IMR-90 (cell line): ENCODE measurements around the gene TNFRSF21. TPM values are rescaled to one million over a fixed set of nuclear protein-coding genes. Genes with fewer than 3 reads are reported as not detected.

ENCODE experiments used
- ATAC-seq: fragments of 200-7000 bp; cut with Tn5 transposase; 2 replicates; pipeline ENCODE4 v1.9.1; 2020; ENCODE audit warnings: low read depth, mild to moderate bottlenecking, moderate library complexity
- BruUV-seq: library from RNA; stranded (reverse); fragments of 400-500 nt; replicated peaks from 2 replicates; lab custom pipeline; 2021; lab: Mats Ljungman, UMichigan
- CTCF ChIA-PET: fragments of 300-600 bp; formaldehyde crosslinking; extraction: SDS; loops from one replicate; lab custom pipeline; 2021; ENCODE audit warnings: antibody characterized with exemption; lab: Yijun Ruan, JAX
- POLR2A ChIA-PET: fragments of 300-600 bp; sonication (Branson Sonifier 250); formaldehyde crosslinking; loops from one replicate; lab custom pipeline; 2022; ENCODE audit warnings: antibody characterized with exemption; ENCODE audit not compliant: unreplicated experiment; lab: Charles Lee
- DNase-seq: peaks from one replicate; pipeline ENCODE4 v3.0.0; 2013
- H2AFZ ChIP-seq: replicated peaks from 2 replicates; pipeline ENCODE3; 2013; ENCODE audit warnings: low read length, mild to moderate bottlenecking; ENCODE audit not compliant: poor library complexity
- H2AK5ac ChIP-seq: 2 replicates; pipeline ENCODE4 v1.6.1; 2013; ENCODE audit warnings: low read depth, low read length, inconsistent platforms
- H2AK9ac ChIP-seq: replicated peaks from 2 replicates; pipeline ENCODE3; 2013; ENCODE audit warnings: mild to moderate bottlenecking, low read depth, low read length, moderate library complexity; ENCODE audit not compliant: poor library complexity
- H2BK120ac ChIP-seq: 2 replicates; pipeline ENCODE4 v1.6.1; 2013; ENCODE audit warnings: low read depth, low read length, inconsistent platforms
- H2BK15ac ChIP-seq: 3 replicates; pipeline ENCODE4 v1.6.1; 2013; ENCODE audit warnings: low read depth, low read length, inconsistent platforms
- H2BK20ac ChIP-seq: 2 replicates; pipeline ENCODE4 v1.6.1; 2013; ENCODE audit warnings: low read depth, mild to moderate bottlenecking, inconsistent platforms, low read length, moderate library complexity
- H2BK5ac ChIP-seq: 2 replicates; pipeline ENCODE4 v1.6.1; 2013; ENCODE audit warnings: mild to moderate bottlenecking, low read depth, low read length, inconsistent platforms; ENCODE audit not compliant: poor library complexity, severe bottlenecking
- H3K14ac ChIP-seq: replicated peaks from 2 replicates; pipeline ENCODE4 v1.6.1; 2013; ENCODE audit warnings: low read depth, low read length, inconsistent platforms
- H3K18ac ChIP-seq: 2 replicates; pipeline ENCODE4 v1.6.1; 2013; ENCODE audit warnings: low read depth, low read length, control low read depth
- H3K23ac ChIP-seq: 2 replicates; pipeline ENCODE4 v1.6.1; 2013; ENCODE audit warnings: low read depth, low read length, inconsistent platforms
- H3K27ac ChIP-seq: 2 replicates; pipeline ENCODE4 v1.5.1; 2013; ENCODE audit warnings: mild to moderate bottlenecking, control low read depth, low read length; ENCODE audit not compliant: insufficient read depth
- H3K27me3 ChIP-seq: 2 replicates; pipeline ENCODE4 v1.6.1; 2013; ENCODE audit warnings: low read length; ENCODE audit not compliant: control insufficient read depth, insufficient read depth
- H3K36me3 ChIP-seq: 2 replicates; pipeline ENCODE4 v1.6.1; 2013; ENCODE audit warnings: low read length, mixed read lengths; ENCODE audit not compliant: control insufficient read depth, insufficient read depth
- H3K4ac ChIP-seq: 2 replicates; pipeline ENCODE4 v1.6.1; 2013; ENCODE audit warnings: low read depth, low read length, inconsistent platforms
- H3K4me1 ChIP-seq: 2 replicates; pipeline ENCODE4 v1.6.1; 2013; ENCODE audit warnings: low read length, mixed read lengths; ENCODE audit not compliant: control insufficient read depth, insufficient read depth
- H3K4me2 ChIP-seq: 2 replicates; pipeline ENCODE4 v1.6.1; 2013; ENCODE audit warnings: low read depth, mild to moderate bottlenecking, control low read depth, low read length, moderate library complexity
- H3K4me3 ChIP-seq: 2 replicates; pipeline ENCODE4 v1.5.1; 2013; ENCODE audit warnings: low read depth, mild to moderate bottlenecking, control low read depth, low read length, moderate library complexity; ENCODE audit not compliant: insufficient read depth
- H3K56ac ChIP-seq: 2 replicates; pipeline ENCODE4 v1.6.1; 2013; ENCODE audit warnings: low read length, inconsistent platforms; ENCODE audit not compliant: insufficient read depth; ENCODE audit errors: extremely low read depth
- H3K79me1 ChIP-seq, 2 experiments: 2 replicates each; pipeline ENCODE4 v1.6.1; 2013; ENCODE audit warnings: low read length in 2 of 2, inconsistent platforms in 1 of 2, low read depth in 1 of 2
- H3K9ac ChIP-seq: 2 replicates; pipeline ENCODE4 v1.6.1; 2013; ENCODE audit warnings: low read depth, low read length, control low read depth
- H3K9me1 ChIP-seq: 2 replicates; pipeline ENCODE4 v1.6.1; 2013; ENCODE audit warnings: low read length, inconsistent platforms; ENCODE audit not compliant: insufficient read depth
- H3K9me3 ChIP-seq: 2 replicates; pipeline ENCODE4 v1.6.1; 2013; ENCODE audit warnings: low read length; ENCODE audit not compliant: control insufficient read depth, insufficient read depth
- H4K20me1 ChIP-seq: 2 replicates; pipeline ENCODE4 v1.6.1; 2013; ENCODE audit warnings: low read length, inconsistent platforms; ENCODE audit not compliant: insufficient read depth
- H4K5ac ChIP-seq: 2 replicates; pipeline ENCODE4 v1.6.1; 2013; ENCODE audit warnings: mild to moderate bottlenecking, low read depth, low read length, control low read depth
- H4K8ac ChIP-seq, 2 experiments: 2 replicates each; pipeline ENCODE4 v1.6.1; 2013; ENCODE audit warnings: low read depth in 2 of 2, low read length in 2 of 2, control low read depth in 1 of 2, inconsistent platforms in 1 of 2
- H4K91ac ChIP-seq: 2 replicates; pipeline ENCODE4 v1.6.1; 2013; ENCODE audit warnings: low read depth, low read length, inconsistent platforms; ENCODE audit not compliant: insufficient read depth
- BHLHE40 ChIP-seq: fragments of 150-350 bp; IDR thresholded peaks from 2 replicates; pipeline ENCODE4 v1.6.1; 2016; ENCODE audit warnings: mild to moderate bottlenecking, low read depth, low read length
- CHD1 ChIP-seq: IDR thresholded peaks from 2 replicates; pipeline ENCODE4 v1.6.1; 2012; ENCODE audit warnings: low read depth, low read length, improper control_type of control experiment
- FOS ChIP-seq: fragments of 150-350 bp; IDR thresholded peaks from 2 replicates; pipeline ENCODE4 v1.6.1; 2016; ENCODE audit warnings: low read depth, low read length
- MAFK ChIP-seq: IDR thresholded peaks from 2 replicates; pipeline ENCODE4 v1.6.1; 2012; ENCODE audit warnings: low read depth, low read length, improper control_type of control experiment
- MAZ ChIP-seq: IDR thresholded peaks from 2 replicates; pipeline ENCODE4 v1.6.1; 2012; ENCODE audit warnings: low read depth, mild to moderate bottlenecking, low read length, improper control_type of control experiment, moderate library complexity, borderline replicate concordance
- NFE2L2 ChIP-seq: fragments of 150-350 bp; IDR thresholded peaks from 2 replicates; pipeline ENCODE4 v1.6.1; 2016; ENCODE audit warnings: low read depth, mild to moderate bottlenecking, low read length
- RAD21 ChIP-seq: IDR thresholded peaks from 2 replicates; pipeline ENCODE4 v1.6.1; 2012; ENCODE audit warnings: low read length, improper control_type of control experiment
- RFX5 ChIP-seq: IDR thresholded peaks from 2 replicates; pipeline ENCODE4 v1.8.0; 2012; ENCODE audit warnings: low read depth, mild to moderate bottlenecking, low read length, moderate library complexity
- SMC3 ChIP-seq: fragments of 150-350 bp; IDR thresholded peaks from 2 replicates; pipeline ENCODE4 v1.6.1; 2016; ENCODE audit warnings: low read depth, mild to moderate bottlenecking, antibody characterized with exemption, low read length, moderate library complexity
- USF2 ChIP-seq: fragments of 150-350 bp; IDR thresholded peaks from 2 replicates; pipeline ENCODE4 v1.6.1; 2017; ENCODE audit warnings: mild to moderate bottlenecking, antibody characterized with exemption, low read length, low read depth
- WGBS, 2 experiments: methylation state at CpG; one replicate each; pipeline versions ENCODE4 v1.1.5 to v1.1.7; 2013; ENCODE audit warnings: missing lambda C conversion rate in 2 of 2; ENCODE audit not compliant: insufficient read length in 1 of 2; ENCODE audit errors: extremely low coverage in 2 of 2; 5-methylcytosine and 5-hydroxymethylcytosine counted together
- dilution Hi-C: fragments of 300-500 bp; cut with HindIII; formaldehyde crosslinking; loops from one replicate; pipeline ENCODE4 v1.14.3; 2018; ENCODE audit warnings: low sequenced_read_pairs; ENCODE audit not compliant: unreplicated experiment
- in situ Hi-C: fragments of 300-500 bp; cut with MboI; formaldehyde crosslinking; loops from 3 replicates; pipeline ENCODE4 v1.14.3; 2019; ENCODE audit warnings: low sequenced_read_pairs, inconsistent platforms, mixed read lengths
- intact Hi-C: fragments of 100-400 bp; cut with micrococcal nuclease; formaldehyde crosslinking; loops from 2 replicates; pipeline ENCODE4 v1.10.0; 2022
- polyA plus RNA-seq, 3 experiments: library from polyadenylated mRNA; depleted of rRNA; stranded (reverse); fragments of >200 nt; gene quantifications; 2 replicates each; pipeline ENCODE4 v1.2.3, GENCODE V29; 2012; ENCODE audit warnings: low replicate concordance in 1 of 3
- total RNA-seq: library from RNA; depleted of rRNA; stranded (reverse); fragments of >200 nt; gene quantifications from 2 replicates; pipeline ENCODE4 v1.2.3, GENCODE V29; 2012

TNFRSF21 gene
- total and polyA plus RNA-seq, 2 of the 4 experiments (the other 2 are of a cell fraction): 2.9 to 6.9 TPM

GRCh38 chr6:47245745-47246371 is 63.8 kb downstream of the TNFRSF21 start:
- Histone ChIP-seq H3K9me3 (no peaks in the 10 kb centered on the region), H2AK5ac (no peak overlapping the region), H2BK20ac (no peak overlapping the region), H3K4ac (no peak overlapping the region), H3K4me2 (no peak overlapping the region), H3K14ac (no peak overlapping the region), H2AK9ac (no peak overlapping the region), H3K9me1 (0 out of 2 replicates have a peak, but pooled peaks cover 3% of the 10 kb centered on the region), H3K18ac (no peak overlapping the region), H3K79me1 (peaks cover 0 to 4% of the 10 kb centered on the region in 2 experiments; a peak in 1 of 4 replicates), H3K27ac (no peak overlapping the region), H3K23ac (no peak overlapping the region), H3K4me1 (peaks cover 3% of the 10 kb centered on the region; the same call in 1 of the 2 replicates), H2BK120ac (no peak overlapping the region), H4K5ac (no peak overlapping the region), H2AFZ (no peak overlapping the region), H2BK5ac (no peak overlapping the region), H4K20me1 (no peaks in the 10 kb centered on the region), H3K4me3 (no peak overlapping the region), H4K8ac (no peak overlapping the region), H4K91ac (no peak overlapping the region), H3K56ac (no peak overlapping the region), H2BK15ac (no peak overlapping the region), H3K9ac (no peak overlapping the region), H3K27me3 (no peaks in the 10 kb centered on the region), H3K36me3 (no peaks in the 10 kb centered on the region)
- intact Hi-C loops (loop anchor here (5.0 kb wide), 2 partner anchors 94 to 149 kb away; no protein-coding TSS in a partner anchor), dilution Hi-C loops (no loop called here), in situ Hi-C loops (no loop called here)
- no peak for ATAC-seq
- no peak for DNase-seq
- POLR2A ChIA-PET: no interaction called here
- 100% methylated on average over 1 of the region's 2 CpGs; no CpG with 5 or more reads in 1 of the 2 experiments for WGBS, 2 experiments
- CTCF ChIA-PET: interaction anchor here (0.6 to 1.1 kb wide), 2 partner anchors 19 to 31 kb away, joined by 3 to 4 read pairs; no protein-coding TSS in a partner anchor
- BruUV-seq: no TSS peak
- TF ChIP-seq NFE2L2 (no peak), MAZ (no peak), RFX5 (no peak), RAD21 (no peak), MAFK (no peak), USF2 (no peak), CHD1 (no peak), FOS (no peak), SMC3 (no peak), BHLHE40 (no peak)
